Stimulated activated CD8-positive, alpha-beta memory T cell treated with anti-CD3 and anti-CD28 coated beads, Interleukin-2, amount 100 ng/mL, for 48 hours (primary cell): Measurements from ENCODE around the gene SLC9C2.
"Not testable (repeated sequence)": the region's sequence is repeated elsewhere in the genome, so short reads cannot be mapped to it uniquely, and the experiment has no call there.

Experiments used
- DNase-seq, 2 donors: peaks; one replicate each; pipeline ENCODE4 v3.0.0-alpha.2; 2020; ENCODE audit warnings: low read depth in 2 of 2

The SLC9C2 gene

DNA sequence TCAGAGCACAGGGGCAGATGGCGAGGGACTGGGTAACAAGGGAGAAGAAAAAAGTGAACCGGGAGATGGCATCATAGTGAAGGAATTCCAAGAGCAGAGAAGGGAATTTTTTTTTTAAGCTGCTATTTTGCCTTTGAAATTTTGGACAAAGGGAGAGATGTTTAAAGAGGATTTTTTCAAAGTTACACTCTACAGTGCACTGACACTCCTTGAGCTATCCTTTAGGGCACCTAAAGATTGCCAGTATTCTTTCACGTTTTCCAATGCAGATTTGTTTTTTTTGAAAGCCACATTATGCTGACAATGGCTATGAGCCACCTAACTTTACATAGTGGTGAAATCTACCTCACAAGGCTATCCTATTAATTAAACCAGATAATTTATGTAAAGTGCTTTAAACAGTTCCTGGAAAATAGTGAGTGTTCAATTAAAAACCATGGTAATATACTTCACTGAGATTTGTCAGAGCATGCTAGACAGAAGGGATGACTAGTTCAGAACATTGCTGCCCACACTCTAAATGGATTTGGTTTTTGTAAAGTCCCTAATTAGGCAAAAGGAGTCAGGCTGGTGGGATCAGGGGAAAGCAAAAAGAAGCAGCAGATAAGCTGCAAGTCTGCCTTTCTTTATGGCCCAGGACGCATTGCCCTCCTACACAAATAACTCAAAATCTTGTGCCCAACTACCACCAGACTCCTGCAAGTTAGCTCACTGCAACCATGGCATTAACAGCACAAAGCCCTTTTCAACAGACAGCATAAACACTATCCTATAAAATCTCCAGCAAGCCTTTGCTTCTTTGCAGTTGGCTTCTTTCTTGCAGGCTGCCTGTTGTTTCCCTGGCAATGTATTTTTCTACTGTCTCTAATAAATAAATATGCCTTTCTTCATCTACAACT is 71.8 kb downstream of the SLC9C2 start:
- no peak for DNase-seq

DNA sequence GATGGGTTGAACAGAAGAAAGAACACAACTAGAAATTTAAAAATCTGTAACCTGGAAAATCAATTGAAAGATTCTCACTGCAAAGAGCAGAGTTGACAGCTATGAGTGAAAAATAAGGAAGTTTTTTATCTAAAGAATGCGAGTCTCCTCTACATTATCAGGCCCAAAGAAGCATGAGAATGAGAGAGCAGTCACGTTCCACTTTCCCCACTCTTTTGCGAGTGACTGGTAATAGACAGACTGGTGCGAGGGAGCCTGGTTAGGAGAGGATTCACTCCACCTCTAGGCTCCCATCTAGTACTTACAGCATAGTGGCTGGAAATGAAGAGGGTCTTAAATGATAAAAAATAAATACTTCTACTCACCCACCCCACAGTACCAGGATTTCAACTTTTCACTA is 73.8 kb downstream of the SLC9C2 start:
- DNase-seq = no peak

DNA sequence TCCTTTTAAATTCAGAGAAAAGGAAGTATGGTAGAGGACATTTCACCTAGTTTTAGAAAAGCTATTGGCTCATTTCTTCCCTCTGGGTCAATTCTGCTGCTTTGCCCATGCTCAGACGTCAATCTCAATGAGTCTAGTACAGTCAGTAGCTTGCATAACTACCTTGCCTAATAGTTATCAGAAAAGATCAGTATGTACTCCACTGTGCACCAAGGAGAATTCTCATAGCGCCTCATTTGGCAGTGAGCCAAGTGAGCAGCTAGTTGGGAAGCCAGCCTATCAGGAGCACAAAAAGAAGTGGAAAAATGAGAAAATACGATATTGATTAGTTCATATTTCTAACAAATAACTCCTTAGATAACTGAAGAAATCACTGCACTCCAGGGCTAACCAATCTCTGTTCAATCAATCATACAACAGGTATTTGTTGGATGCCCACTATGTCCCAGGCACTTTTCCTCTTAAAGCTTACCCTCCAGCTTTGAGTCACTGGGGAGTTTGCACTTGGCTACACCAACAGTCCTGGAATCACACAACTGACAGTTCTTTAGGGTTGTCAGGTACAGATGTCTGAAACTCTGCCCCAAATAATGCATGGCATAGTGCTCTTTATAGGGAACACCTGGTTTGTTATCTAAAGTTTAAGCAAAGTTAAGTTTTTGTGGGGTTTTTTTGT is 75.6 kb downstream of the SLC9C2 start:
- DNase-seq = no peak

DNA sequence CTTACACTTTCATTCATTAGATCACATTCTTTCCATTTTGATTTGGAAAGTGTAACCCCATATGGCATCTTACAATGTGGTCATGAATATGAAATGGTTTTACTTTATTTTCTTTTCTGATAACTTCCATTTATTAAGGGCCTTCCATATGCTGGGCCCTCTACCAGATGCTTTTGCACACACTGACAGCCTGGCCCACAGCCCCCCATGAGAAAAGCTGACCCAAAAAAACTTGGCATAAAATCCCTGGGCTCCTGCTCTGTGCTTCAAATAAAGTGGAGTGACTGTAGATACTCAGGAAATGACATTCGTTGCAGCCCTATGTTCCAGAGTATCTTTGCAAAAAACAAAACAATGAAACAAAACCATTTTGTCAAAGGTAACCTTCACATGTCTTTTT is 76.9 kb downstream of the SLC9C2 start:
- no peak for DNase-seq

DNA sequence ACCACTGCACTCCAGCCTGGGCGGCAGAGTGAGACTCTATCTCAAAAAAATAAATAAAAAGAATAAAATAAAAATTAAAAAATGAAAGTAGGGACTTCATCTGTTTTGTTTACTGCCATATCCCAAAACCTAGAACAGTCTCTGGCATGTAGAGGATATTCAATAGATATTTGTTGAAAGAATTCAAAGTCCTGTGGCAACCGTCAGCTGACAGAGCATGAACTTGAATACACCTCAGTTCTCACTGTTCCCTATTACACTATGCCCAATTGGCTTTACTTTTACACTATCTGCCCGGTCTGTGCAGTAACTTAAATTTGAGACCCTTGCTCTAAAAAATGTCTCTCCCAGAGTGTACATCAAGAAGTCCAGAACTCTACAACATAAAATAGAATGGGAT is 79.5 kb downstream of the SLC9C2 start:
- DNase-seq = no peak

DNA sequence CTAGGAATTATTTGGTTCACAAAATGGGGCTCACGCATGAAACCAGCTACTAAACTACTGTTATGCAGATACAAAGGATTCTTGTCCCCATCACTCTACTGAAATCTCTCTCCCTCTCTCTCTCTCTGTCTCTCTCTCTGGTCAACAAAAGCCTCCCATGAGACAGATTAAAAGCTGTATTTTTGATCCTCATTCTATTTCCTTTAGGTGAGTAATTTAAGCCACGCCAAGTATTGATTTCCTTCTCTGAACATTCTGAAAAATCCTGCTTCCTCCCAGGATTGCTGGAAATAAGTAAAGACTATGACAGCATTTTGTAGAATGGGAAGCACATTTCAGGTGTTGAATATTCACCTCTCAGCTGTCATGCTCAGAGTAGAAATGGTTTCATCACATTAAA is 82.1 kb downstream of the SLC9C2 start:
- no peak for DNase-seq

DNA sequence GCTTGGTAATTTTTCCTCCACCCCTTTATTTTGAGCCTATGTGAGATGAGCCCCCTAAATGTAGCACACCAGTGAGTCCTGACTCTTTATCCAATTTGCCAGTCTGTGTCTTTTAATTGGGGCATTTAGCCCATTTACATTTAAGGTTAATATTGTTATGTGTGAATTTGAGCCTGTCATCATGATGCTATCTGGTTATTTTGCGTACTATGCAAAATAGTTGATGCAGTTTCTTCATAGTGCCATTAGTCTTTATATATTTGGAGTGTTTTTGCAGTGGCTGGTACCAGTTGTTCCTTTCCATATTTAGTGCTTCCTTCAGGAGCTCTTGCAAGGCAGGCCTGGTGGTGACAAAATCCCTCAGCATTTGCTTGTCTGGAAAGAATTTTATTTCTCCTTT is 88.4 kb downstream of the SLC9C2 start:
- not testable (repeated sequence) for DNase-seq

DNA sequence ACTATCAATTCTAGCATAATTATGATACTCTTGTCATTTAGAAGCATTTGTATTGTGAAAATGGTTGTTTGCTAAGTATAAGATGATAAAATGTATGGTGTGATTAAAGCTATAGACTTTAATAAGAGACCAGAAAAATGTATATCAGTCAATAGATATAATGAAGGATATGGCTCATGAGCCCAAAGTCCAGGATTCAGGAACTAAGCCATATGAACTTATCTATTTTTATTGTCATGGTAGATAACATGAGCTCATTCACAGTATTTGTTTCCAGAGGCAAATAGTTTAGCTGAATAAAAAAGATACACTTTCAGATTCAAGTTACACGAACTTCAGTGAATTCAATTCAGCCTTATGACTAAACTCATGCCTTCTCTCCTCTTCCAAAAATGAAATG is 93.1 kb downstream of the SLC9C2 start:
- no peak for DNase-seq

DNA sequence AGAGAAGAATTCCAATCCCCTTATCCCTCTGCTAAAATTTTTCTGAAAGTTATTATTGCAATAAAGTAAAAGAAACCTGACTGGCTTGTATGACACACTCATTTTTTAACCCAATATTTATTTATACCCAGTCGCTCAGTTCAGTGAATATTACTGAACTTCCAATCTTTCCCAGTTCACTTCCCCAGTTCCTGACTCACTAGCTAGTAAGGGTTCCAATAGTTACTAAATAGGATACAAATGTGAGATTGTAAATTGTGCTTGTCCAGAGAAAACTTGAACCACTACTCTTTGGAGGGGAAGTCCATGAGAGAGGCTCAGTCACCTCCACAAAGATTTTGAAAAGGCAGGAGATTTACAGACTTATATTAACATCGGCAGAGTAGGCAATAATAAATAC is 94.3 kb downstream of the SLC9C2 start:
- DNase-seq = no peak

DNA sequence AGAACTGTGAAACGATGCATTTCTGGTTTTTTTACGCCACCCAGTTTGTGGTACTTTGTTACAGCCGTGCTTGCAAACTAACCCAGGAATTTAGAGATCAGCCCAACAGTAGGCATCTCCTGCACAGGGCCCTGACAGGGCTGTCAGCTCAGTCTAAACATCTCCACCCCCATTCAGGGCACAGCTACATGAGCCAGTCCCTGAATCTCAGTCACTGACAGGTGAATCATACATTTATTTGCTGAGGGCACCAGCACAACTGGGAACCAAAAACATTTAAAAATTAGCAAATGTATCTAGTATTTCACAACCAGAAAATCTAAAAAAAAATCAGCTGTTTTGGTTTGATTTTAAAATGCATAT is 95.0 kb downstream of the SLC9C2 start:
- DNase-seq = no peak

DNA sequence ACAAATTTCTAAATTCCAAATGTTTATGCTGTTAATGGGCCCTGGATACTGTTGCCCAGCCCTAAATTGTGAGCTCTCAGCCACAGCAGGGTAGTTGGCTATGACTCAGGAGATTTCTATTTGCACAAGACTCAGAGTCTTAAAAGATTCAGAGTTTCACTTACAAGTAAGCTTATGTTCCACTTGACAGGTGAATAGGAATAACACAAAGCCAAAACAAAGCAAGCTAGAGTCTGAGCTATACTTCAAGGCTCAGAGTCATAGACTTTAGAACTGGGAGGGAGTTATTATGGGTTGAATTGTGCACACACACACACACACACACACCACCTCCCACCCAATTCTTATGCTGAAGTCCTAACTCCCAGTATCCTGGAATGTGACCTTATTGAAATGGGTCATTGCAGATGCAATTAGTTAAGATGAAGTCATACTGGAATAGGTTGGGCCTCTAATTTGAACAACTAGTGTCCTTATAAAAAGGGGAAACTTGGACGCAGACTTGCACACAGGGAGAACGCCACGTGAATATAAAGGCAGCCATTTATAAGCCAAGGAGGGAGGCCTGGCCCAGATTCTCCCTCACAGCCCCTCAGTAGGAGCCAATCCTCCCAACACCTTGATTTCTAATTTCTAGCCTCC is 95.5 kb downstream of the SLC9C2 start:
- no peak for DNase-seq

DNA sequence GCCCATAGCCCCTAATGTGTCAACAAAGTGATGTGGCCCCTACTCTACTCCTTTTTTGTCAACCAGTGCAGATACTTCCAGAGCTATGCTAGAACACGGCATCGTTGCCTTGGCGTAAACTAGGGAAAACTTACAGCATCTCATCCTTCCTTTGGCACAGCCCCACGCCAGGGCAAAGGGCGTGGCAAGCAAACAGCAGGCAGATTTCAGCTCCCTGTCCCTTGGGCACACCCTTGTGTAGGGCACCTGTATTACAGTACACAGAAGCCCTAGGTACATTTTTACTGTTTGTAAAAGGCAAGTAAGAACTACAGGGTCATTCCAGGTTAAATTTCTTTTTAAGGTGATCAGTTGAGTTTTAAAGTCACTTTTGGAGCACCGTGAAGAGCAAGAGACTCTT is 96.4 kb downstream of the SLC9C2 start:
- DNase-seq = no peak

DNA sequence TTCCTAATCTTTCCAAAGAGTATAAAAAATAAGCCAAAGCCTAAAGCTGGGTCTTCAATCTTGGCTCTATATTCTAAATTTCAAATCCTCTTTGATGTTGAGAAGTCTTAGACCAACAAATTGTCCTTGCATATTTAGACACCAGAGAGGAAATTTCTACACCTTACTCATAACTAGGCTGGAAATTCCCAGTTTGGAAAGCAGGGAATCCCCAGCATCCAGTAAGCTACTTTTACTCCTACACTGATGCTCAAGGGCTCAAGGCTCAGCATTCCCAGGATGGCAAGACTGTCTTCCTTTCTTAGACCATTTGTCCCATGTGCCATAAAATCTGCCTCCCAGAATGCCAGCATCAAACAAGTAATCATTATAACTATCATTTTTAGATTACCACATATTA is 97.5 kb downstream of the SLC9C2 start:
- DNase-seq = no peak

DNA sequence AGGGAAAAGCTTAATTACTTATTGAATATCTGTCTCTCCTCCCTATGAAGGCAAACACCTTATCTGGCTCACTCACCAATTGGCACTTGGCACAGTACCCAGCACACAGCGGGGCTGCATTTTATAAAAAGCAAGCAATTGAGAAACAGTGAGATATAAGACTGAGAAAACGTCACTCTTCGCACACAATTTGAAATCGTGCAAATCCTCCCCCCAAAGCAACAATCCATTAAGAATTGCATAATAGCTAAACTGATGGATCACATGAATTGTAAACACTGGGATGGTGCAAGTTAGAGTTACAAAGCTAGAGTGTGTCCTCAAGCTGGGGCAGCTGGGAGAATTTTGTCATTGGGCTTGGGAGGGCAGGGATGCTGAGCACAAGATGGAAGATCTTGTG is 98.6 kb downstream of the SLC9C2 start:
- no peak for DNase-seq

DNA sequence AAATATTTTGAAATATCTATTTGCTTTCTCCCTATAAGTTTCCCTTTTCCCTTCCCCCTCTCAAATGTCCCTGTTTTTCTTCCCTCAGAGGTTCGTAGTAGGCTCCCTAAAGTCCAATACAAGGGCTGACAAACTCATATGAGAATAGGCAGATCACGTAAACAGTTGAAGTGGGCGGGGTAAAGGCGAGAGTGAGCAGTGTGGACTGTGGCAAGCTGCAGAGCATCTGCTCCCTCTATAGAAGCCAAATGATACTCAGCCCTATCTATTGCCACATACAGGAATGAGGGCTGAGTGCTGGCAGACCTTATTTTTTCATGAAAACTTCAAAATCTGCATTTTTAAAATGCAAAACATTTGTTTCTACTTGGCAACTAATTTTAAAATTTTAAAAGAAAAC is 99.5 kb downstream of the SLC9C2 start:
- DNase-seq = no peak

DNA sequence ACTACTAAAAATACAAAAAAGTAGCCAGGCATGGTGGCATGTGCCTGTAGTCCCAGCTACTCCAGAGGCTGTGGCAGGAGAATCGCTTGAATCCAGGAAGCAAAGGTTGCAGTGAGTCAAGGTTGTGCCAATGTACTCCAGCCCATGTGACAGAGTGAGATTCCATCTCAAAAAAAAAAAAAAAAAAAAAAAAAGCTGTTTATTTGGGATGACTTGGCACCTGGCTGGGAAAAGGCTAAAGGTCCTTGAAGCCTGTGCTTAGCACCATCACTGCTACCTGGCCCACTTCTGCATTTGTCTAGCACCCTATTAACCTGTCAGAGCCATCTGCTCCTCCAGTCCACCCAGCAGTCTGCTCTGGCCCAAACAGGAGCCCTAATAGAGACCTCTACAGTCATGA is 100.8 kb downstream of the SLC9C2 start:
- no peak for DNase-seq

DNA sequence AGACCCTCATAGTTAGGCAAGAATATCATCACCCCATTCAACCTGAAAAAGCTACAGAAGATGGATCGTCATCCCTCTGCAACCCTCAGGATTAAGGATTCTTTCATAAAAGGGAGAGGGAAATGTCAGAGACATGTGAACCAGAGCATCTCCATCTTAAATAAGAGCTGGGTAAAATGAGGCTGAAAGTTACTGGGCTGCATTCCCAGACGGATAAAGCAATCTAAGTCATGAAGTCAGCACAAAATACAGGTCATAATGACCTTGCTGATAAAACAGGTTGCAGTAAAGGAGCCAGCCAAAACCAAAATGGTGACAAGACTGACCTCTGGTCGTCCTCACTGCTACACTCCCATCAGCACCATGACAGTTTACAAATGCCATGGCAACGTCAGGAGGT is 103.1 kb downstream of the SLC9C2 start:
- no peak for DNase-seq

DNA sequence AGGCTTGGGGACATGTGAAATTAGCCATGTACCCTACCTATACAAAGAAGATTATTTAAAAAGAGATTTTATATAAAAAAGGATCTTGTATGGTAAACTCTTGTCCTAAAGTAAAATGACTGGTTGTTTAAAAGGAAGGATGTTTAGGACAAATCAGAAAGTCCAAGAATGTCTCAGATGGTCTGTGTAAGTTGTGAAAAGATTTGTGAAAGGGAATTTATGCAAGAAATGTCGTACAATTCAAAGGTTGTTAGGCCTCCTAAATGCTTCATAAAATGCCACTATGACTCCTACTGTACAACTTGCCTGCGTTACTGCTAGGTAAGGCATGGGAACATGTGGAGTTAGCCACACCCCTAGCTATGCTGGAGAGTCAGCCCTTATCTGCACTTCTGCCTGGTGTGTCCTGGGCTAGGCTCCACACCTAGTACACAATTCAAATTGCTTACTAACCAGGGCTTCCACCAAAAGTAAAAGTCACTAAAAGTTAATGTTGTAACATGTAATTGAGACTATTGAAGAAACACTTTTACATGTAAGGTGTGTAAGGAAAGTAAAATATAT is 106.0 kb downstream of the SLC9C2 start:
- no peak for DNase-seq

DNA sequence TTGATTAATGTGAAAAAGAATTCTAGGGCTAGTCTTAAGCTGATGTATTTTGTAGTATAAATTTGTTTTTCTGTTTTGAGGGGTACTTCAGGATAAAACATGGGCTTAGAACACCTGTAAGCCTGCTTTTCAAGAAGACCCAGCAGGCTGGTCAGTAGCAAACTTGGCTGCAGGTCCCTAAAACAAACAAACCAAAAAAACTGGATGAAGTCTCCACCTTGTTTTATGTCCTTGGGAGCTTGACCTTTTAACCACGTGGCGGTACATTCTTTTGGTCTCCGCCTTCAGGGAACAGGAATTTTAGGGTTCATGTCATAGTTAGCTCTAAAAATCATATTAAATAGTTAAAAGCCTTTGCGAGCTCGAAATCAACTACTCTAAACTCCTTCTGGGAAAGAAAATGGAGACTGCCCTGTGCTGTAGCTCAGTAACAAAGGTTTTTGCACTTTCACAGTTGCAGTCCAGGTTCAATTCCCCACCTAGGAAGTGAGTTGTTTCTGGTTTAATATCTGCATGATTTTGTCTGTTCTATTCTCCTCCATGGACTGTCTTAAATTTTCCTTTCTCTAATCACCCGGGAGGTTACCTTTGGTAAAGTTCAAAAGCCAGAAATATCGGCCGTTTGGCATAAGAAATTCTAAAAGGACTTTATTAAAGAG is 107.1 kb downstream of the SLC9C2 start:
- no peak for DNase-seq

DNA sequence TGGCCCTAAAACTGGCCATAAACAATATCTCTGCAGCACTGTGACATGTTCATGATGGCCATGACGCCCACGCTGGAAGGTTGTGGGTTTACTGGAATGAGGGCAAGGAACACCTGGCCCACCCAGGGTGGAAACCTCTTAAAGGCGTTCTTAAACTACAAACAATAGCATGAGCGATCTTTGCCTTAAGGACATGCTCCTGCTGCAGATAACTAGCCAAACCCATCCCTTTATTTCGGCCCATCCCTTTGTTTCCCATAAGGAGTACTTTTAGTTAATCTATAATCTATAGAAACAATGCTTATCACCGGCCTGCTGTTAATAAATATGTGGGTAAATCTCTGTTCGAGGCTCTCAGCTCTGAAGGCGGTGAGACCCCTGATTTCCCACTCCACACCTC is 109.7 kb downstream of the SLC9C2 start:
- not testable (repeated sequence) for DNase-seq

DNA sequence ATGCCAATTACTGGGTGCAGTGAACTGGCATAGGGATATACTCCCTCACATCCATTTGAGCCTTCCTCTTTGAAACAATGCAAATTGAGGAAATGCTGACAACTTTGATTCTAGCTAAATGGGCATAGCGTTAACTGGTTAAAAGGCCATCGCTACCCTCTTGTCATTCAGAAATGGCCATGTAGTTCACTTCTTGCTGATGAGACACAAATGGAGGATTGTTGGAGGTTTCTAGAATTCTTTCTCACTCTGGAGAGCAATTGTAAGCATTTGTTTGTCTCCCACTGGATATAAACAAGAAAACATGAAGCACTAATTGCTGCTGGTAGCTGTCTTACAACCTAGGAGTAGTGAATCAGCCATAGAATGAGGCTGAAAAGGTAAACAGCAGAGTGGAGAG is 111.4 kb downstream of the SLC9C2 start:
- no peak for DNase-seq

DNA sequence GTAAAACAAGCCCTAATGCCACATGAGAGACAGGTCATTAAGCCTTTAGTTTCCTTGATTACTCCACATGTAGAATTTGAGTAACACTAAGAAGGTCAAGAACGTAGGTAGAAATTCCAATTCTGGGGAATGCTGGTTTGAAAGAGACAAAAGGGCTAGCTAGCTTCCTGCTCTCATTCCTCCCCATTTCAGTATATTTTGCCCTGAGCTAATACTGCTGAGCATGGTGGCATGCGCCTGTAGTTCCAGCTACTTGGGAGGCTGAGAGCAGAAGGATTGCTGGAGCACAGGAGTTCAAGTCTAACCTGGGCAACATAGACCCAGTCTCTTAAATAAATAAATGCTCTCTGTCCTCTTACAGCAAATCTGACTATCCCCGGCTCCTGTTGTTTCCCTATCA is 112.9 kb downstream of the SLC9C2 start:
- no peak for DNase-seq
